Measurements from ENCODE around the gene CRHR1.

GRCh38 chr17:45764479-45764878 lies 19.6 kb upstream of the CRHR1 start:
- TF ChIP-seq ELK1 (IDR thresholded peaks at IDR 0.05; ENCODE audit: low read depth, low read length) (no peak), SP1 (IDR thresholded peaks at IDR 0.05; ENCODE audit: low read depth, low read length) (no peak), SMAD1 (IDR thresholded peaks at IDR 0.05; ENCODE audit: low read depth, partially characterized antibody) (no peak), ATF7 (IDR thresholded peaks at IDR 0.05; ENCODE audit: low read depth) (no peak), ZZZ3 (IDR thresholded peaks at IDR 0.05; ENCODE audit: control insufficient read depth, insufficient read length, low read depth) (no peak), CBX5 (IDR thresholded peaks at IDR 0.05; ENCODE audit: low read depth) (no peak), REST (IDR thresholded peaks at IDR 0.05; ENCODE audit: low read depth, low read length) (no peak), ATF2 (IDR thresholded peaks at IDR 0.05; ENCODE audit: low read length) (no peak)

Measured in GM12878 (cell line).